Thymus (tissue), 11 donors: Measurements from ENCODE around the gene LRRC28. TPM values are rescaled to one million over a fixed set of nuclear protein-coding genes. Genes with fewer than 3 reads are reported as not detected.
"Not testable (repeated sequence)": the region's sequence is repeated elsewhere in the genome, so short reads cannot be mapped to it uniquely, and the experiment has no call there.

Experiments used
- DNase-seq, 9 donors: peaks; one replicate each; pipeline ENCODE4 v3.0.0-alpha.2; 2013; ENCODE audit warnings: low spot score in 9 of 9, low read depth in 6 of 9, missing footprints in 1 of 9
- H3K27ac ChIP-seq, 2 donors: one replicate each; pipeline ENCODE4 v1.5.1; 2013; ENCODE audit warnings: control low read depth in 1 of 2, low read depth in 1 of 2, low read length in 1 of 2, mild to moderate bottlenecking in 1 of 2, moderate library complexity in 1 of 2
- H3K27me3 ChIP-seq, 2 donors: one replicate each; pipeline ENCODE4 v1.5.1; 2013; ENCODE audit warnings: low read length in 1 of 2; ENCODE audit not compliant: control insufficient read depth in 2 of 2, insufficient read depth in 1 of 2
- H3K36me3 ChIP-seq, 2 donors: one replicate each; pipeline ENCODE4 v1.5.1; 2013; ENCODE audit warnings: low read length in 1 of 2, mild to moderate bottlenecking in 1 of 2, moderate library complexity in 1 of 2; ENCODE audit not compliant: control insufficient read depth in 2 of 2, insufficient read depth in 2 of 2
- H3K4me1 ChIP-seq, 2 donors: one replicate each; pipeline ENCODE4 v1.5.1; 2013; ENCODE audit warnings: low read length in 2 of 2; ENCODE audit not compliant: control insufficient read depth in 2 of 2, insufficient read depth in 2 of 2
- H3K4me3 ChIP-seq, 2 donors: one replicate each; pipeline ENCODE4 v1.5.1; 2013; ENCODE audit warnings: low read length in 2 of 2, control low read depth in 1 of 2, mild to moderate bottlenecking in 1 of 2
- H3K9me3 ChIP-seq, 2 donors: one replicate each; pipeline ENCODE4 v1.5.1; 2013; ENCODE audit warnings: low read length in 1 of 2, mild to moderate bottlenecking in 1 of 2; ENCODE audit not compliant: control insufficient read depth in 2 of 2, insufficient read depth in 1 of 2
- WGBS: extraction: QIAGEN DNeasy Blood & Tissue Kit; methylation state at CpG from one replicate; pipeline ENCODE4 v1.1.7; 2013; 5-methylcytosine and 5-hydroxymethylcytosine counted together
- polyA plus RNA-seq: library from polyadenylated mRNA; stranded (reverse); fragments of 200-250 nt; gene quantifications from one replicate; pipeline ENCODE4 v1.2.3, GENCODE V29; 2013
- total RNA-seq: library from RNA; stranded (reverse); fragments of 120-200 nt; gene quantifications from one replicate; pipeline ENCODE4 v1.2.4, GENCODE V29; 2013
- donor health status: healthy.

Gene LRRC28
- total and polyA plus RNA-seq, 2 donors = 11.0 to 23.5 TPM

DNA sequence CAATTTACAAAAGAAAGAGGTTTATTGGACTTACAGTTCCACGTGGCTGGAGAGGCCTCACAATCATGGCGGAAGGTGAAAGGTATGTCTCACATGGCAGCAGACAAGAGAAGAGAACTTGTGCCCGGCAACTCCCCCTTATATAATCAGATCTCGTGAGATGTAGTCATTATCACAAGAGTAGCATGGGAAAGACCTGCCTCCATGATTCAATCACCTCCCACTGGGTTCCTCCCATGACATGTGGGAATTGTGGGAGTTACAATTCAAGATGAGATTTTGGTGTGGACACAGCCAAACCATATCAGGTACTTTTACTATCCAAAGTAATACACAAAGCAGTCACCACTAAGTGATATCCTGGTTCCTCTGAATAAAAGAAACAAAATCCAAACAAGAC is 149.9 kb downstream of the LRRC28 start:
- not testable (repeated sequence) for DNase-seq, H3K36me3 ChIP-seq, H3K9me3 ChIP-seq, H3K27ac ChIP-seq, H3K4me1 ChIP-seq, H3K4me3 ChIP-seq, H3K27me3 ChIP-seq
- 97% methylated on average over 4 of the region's 4 CpGs for WGBS

DNA sequence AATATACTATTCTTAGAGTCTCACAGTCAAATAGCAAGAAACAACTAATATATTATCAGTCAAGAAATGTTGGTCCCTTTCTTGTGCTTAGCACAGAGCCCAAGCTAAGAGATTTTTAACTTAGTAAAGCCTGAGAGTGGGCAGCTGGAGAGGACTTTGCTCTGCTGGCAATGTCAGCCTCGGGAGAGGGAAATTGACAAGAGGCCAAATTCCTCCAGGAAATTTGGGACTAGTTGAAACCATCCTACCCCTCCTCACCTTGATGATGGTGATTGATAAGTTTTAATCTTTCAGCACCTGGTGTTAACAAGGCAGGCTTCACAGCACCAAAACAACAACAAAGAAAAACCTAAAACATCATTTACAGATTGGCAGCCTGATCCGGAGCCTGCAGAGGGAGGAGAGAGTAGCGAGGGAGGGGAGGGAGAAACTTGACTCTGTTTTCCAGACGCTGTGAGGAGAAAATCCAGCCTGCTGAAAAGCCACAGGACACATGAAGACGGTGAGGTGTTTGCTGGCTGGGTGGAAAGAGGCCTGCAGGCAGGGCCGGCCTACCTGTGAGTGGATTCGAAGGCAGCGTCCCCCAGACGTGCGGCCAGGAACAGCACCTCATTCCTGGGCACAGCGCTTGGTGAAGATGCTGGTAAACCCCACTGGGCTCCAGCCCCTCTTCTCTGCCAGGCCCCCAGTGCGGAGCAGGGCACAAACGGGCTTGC is 150.9 kb downstream of the LRRC28 start:
- no peaks in the 10 kb centered on the region for H3K36me3 ChIP-seq
- H3K27ac ChIP-seq = no peak overlapping the region
- 92% methylated on average over 13 of the region's 13 CpGs for WGBS
- no peak for DNase-seq
- H3K4me3 ChIP-seq = no peak overlapping the region
- H3K9me3 ChIP-seq = no peaks in the 10 kb centered on the region
- no peaks in the 10 kb centered on the region for H3K27me3 ChIP-seq
- peaks cover 0 to 2% of the 10 kb centered on the region in 2 donors for H3K4me1 ChIP-seq

GRCh38 chr15:99403597-99403996 is 152.3 kb downstream of the LRRC28 start:
- H3K27me3 ChIP-seq = no peaks in the 10 kb centered on the region
- H3K36me3 ChIP-seq = no peaks in the 10 kb centered on the region
- no peak for DNase-seq
- H3K27ac ChIP-seq = no peak overlapping the region
- H3K4me3 ChIP-seq = no peak overlapping the region
- H3K4me1 ChIP-seq = peaks cover 0 to 15% of the 10 kb centered on the region in 2 donors
- WGBS = 96% methylated on average over 11 of the region's 11 CpGs
- no peaks in the 10 kb centered on the region for H3K9me3 ChIP-seq

DNA sequence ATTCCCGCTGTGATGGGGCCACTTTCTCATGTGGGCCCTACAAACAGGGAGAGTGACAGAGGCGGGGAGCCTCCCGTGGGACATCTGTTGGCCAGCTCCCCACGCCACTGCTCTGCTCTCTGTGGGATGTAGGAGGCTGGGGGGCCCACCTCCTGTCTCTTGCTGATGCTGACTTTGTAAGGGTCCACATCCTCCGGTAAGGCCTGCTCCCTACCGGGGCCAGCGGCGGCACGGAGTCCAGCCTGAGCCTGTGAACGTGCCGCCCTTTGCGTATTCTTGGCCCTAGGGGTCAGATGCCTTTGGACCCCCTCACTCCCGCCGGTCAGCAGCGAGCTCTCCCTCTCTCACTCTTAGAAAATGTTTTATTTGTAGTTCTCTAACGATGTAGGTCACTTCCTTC is 153.2 kb downstream of the LRRC28 start:
- Histone ChIP-seq H3K4me1 (peaks cover 0 to 23% of the 10 kb centered on the region in 2 donors), H3K27me3 (no peaks in the 10 kb centered on the region), H3K9me3 (no peaks in the 10 kb centered on the region), H3K36me3 (no peaks in the 10 kb centered on the region), H3K27ac (no peak overlapping the region), H3K4me3 (no peak overlapping the region)
- 97% methylated on average over 16 of the region's 16 CpGs for WGBS
- no peak for DNase-seq

GRCh38 chr15:99406120-99406519 is 154.8 kb downstream of the LRRC28 start:
- Histone ChIP-seq H3K27ac (no peak overlapping the region), H3K27me3 (no peaks in the 10 kb centered on the region), H3K4me1 (peaks cover 0 to 30% of the 10 kb centered on the region in 2 donors), H3K4me3 (no peak overlapping the region), H3K9me3 (no peaks in the 10 kb centered on the region), H3K36me3 (no peaks in the 10 kb centered on the region)
- WGBS = 73% methylated on average over 12 of the region's 12 CpGs
- no peak for DNase-seq

DNA sequence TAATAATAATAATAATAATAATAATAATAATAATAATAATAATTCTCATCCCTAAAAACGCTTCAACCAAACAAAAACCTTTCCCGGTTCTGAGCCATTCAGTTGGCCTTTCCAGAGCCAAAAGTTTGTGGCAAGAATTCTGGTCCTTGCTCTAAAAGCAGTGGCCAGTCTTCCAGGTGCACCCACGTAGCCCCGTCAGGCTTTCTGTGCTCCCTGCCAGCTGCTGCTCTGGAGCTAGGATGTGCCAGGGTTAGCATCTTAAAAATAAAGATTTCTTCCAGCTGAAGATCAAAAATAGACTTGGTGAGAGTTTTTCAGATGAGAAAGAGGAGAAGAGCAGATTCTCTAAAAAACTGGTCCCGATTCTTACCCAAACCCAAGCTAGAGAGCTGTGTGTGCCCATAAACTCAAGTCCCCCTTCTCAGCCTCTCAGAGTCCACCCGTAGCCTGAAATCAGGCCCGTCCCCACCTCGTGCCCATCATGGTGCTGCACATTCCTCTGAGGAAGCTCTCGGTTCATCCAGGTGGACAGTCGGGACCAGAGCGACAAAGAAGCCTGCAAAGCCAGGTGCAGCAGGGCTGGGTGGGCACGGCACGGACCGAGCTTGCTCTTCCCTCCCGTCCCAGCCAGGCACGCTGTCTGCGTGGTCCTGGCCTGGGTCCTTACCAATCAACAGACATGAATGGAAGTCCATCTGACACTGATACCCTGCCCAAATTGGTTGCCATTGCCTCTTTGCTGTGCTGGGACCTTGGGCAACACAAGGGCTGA is 155.6 kb downstream of the LRRC28 start:
- Histone ChIP-seq H3K27ac (no peak overlapping the region), H3K4me3 (no peak overlapping the region), H3K4me1 (peaks cover 0 to 31% of the 10 kb centered on the region in 2 donors), H3K27me3 (no peaks in the 10 kb centered on the region), H3K9me3 (no peaks in the 10 kb centered on the region), H3K36me3 (no peaks in the 10 kb centered on the region)
- no peak for DNase-seq
- WGBS = 97% methylated on average over 17 of the region's 17 CpGs

GRCh38 chr15:99407716-99408115 is 156.4 kb downstream of the LRRC28 start:
- no peak overlapping the region for H3K27ac ChIP-seq
- DNase-seq = peak in 1 of 9 donors; percentile 22
- H3K9me3 ChIP-seq = no peaks in the 10 kb centered on the region
- H3K27me3 ChIP-seq = no peaks in the 10 kb centered on the region
- H3K4me1 ChIP-seq = peaks cover 0 to 29% of the 10 kb centered on the region in 2 donors
- 64% methylated on average over 5 of the region's 5 CpGs for WGBS
- no peaks in the 10 kb centered on the region for H3K36me3 ChIP-seq
- H3K4me3 ChIP-seq = no peak overlapping the region

GRCh38 chr15:99408236-99409096 is 157.2 kb downstream of the LRRC28 start:
- Histone ChIP-seq H3K27ac (no peak overlapping the region), H3K27me3 (no peaks in the 10 kb centered on the region), H3K4me3 (no peak overlapping the region), H3K4me1 (peaks cover 0 to 29% of the 10 kb centered on the region in 2 donors), H3K9me3 (no peaks in the 10 kb centered on the region), H3K36me3 (no peaks in the 10 kb centered on the region)
- no peak for DNase-seq
- WGBS = 89% methylated on average over 12 of the region's 12 CpGs

- Histone ChIP-seq H3K27ac (no peak overlapping the region), H3K4me3 (no peak overlapping the region), H3K27me3 (no peaks in the 10 kb centered on the region), H3K9me3 (no peaks in the 10 kb centered on the region), H3K36me3 (no peaks in the 10 kb centered on the region), H3K4me1 (peaks cover 0 to 29% of the 10 kb centered on the region in 2 donors)
- DNase-seq = peak in 4 of 9 donors; percentile 27 to 67 (median 51)
- 37% methylated on average over 10 of the region's 10 CpGs for WGBS
Measured at GRCh38 chr15:99409097-99409473, 157.8 kb downstream of the LRRC28 start.
